ENCODE data around the gene ABCB8.
"Not testable (repeated sequence)": the region's sequence is repeated elsewhere in the genome, so short reads cannot be mapped to it uniquely, and the experiment has no call there.

Gene ABCB8

DNA sequence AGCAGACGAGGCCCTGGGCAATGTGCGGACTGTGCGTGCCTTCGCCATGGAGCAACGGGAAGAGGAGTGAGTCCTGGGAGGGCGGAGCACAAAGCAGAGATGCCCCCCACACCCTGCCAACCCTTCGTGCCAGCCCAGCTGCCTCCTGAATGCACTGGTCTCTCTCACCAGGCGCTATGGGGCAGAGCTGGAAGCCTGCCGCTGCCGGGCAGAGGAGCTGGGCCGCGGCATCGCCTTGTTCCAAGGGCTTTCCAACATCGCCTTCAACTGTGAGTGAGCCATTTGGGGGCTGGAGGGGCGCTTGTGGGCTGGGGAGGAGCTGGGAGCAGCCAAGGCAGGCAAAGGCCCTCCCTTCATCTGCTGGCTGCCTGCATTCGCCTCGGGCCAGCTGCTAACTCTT is 7.7 kb downstream of the ABCB8 start:
- H3K4me3 ChIP-seq (ENCODE audit: low read depth, low read length): no peak overlapping the region
- no peak overlapping the region for H3K27ac ChIP-seq (ENCODE audit: low read depth, low read length)
- peaks cover 33% of the 10 kb centered on the region for H3K36me3 ChIP-seq (ENCODE audit: control insufficient read depth, insufficient read depth, low read length)
- peaks cover 18% of the 10 kb centered on the region; the same call in 1 of the 2 replicates for H3K4me1 ChIP-seq (ENCODE audit: control insufficient read depth, insufficient read depth, low read length)
- no peak overlapping the region for H3K9ac ChIP-seq (ENCODE audit: low read length)
- H3K9me3 ChIP-seq (ENCODE audit: control insufficient read depth, insufficient read depth, low read depth, low read length): no peaks in the 10 kb centered on the region
- H3K27me3 ChIP-seq (ENCODE audit: control insufficient read depth, insufficient read depth, low read length): no peaks in the 10 kb centered on the region

DNA sequence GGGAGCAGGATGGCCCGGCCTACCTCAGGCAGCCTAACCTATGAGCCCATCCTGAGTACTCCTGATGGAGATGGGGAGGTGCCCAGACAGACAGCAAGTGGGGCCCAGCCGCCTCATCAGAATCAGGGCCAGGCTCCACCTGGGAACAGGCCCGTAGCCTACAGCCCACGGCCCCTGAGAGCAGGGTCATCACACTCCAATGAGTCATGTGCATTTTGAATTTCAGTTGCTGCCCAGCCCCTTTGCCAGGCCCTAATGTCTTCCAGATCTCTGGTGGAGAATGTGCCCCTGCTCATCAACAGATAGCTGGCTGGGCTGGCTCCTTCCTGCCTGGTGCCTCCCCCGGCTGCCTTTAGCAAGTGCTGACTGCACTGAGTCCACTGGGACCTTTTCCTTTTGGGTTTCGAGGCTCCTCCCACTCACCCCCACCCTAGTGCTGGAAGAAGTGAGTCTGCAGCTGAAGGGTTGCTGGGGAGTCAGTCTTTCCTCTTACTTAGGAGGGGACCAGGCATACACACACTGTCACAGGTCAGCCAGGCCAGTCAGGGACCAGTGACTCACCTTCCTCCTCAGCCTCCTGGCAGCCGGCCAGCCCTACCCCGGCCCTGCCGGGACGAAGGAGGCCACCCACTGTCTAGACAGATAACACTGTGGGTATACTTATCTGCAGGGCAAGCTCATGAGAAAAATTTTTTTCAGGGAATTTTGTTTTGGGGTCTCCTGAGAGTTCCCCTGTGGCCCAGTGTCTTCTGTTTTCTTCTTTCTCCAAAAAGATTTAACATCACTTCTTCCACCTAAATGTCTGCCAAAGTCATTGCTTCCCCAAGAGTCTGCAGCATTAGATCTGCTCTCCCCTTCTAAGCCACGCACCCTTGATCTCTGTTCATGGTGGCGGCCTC is 10.9 kb downstream of the ABCB8 start:
- Histone ChIP-seq H3K4me1 (ENCODE audit: control insufficient read depth, insufficient read depth, low read length) (peaks cover 16% of the 10 kb centered on the region; the same call in 1 of the 2 replicates), H3K27ac (ENCODE audit: low read depth, low read length) (peak overlapping the region; percentile 51; the same call in 1 of the 2 replicates), H3K36me3 (ENCODE audit: control insufficient read depth, insufficient read depth, low read length) (peaks cover 40% of the 10 kb centered on the region), H3K4me3 (ENCODE audit: low read depth, low read length) (no peak overlapping the region), H3K27me3 (ENCODE audit: control insufficient read depth, insufficient read depth, low read length) (no peaks in the 10 kb centered on the region), H3K9ac (ENCODE audit: low read length) (peak overlapping the region; percentile 34), H3K9me3 (ENCODE audit: control insufficient read depth, insufficient read depth, low read depth, low read length) (no peaks in the 10 kb centered on the region)

DNA sequence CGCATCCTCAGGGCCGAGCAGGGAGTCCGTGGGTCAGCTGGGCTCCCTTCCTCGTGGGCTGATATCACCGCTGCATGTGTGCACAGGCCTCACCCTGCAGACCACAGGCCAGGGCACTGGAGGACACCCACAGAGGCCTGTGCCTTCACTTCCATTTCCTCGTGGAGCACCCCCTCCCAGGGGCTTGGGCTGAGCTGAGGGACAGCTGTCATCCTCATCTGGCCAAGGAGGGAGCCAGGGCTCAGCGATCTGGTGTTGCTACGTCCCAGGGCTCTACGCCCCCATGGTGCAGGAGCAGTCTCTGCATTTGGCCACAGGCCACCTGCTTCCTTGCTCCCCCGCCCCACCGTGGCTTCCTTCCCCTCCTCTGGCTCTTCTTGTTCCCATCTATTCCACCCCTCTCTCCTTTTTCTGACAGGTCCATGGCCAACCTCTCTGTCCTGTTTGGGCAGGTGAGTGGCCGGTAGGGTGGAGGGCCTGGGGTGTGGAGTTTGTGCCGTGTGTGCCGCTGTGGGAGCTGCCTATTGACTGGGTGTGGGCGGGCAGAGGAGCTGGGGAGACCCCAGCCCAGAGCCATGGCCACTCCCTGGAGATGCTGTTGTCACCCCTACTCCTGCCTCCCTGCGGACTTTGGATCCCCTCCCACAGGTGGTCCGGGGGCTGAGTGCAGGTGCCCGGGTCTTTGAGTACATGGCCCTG is 11.7 kb downstream of the ABCB8 start:
- H3K4me1 ChIP-seq (ENCODE audit: control insufficient read depth, insufficient read depth, low read length): peaks cover 16% of the 10 kb centered on the region; the same call in 1 of the 2 replicates
- no peaks in the 10 kb centered on the region for H3K9me3 ChIP-seq (ENCODE audit: control insufficient read depth, insufficient read depth, low read depth, low read length)
- H3K36me3 ChIP-seq (ENCODE audit: control insufficient read depth, insufficient read depth, low read length): peaks cover 39% of the 10 kb centered on the region
- H3K4me3 ChIP-seq (ENCODE audit: low read depth, low read length): no peak overlapping the region
- no peaks in the 10 kb centered on the region for H3K27me3 ChIP-seq (ENCODE audit: control insufficient read depth, insufficient read depth, low read length)
- no peak overlapping the region for H3K27ac ChIP-seq (ENCODE audit: low read depth, low read length)
- H3K9ac ChIP-seq (ENCODE audit: low read length): peak overlapping the region; percentile 13

DNA sequence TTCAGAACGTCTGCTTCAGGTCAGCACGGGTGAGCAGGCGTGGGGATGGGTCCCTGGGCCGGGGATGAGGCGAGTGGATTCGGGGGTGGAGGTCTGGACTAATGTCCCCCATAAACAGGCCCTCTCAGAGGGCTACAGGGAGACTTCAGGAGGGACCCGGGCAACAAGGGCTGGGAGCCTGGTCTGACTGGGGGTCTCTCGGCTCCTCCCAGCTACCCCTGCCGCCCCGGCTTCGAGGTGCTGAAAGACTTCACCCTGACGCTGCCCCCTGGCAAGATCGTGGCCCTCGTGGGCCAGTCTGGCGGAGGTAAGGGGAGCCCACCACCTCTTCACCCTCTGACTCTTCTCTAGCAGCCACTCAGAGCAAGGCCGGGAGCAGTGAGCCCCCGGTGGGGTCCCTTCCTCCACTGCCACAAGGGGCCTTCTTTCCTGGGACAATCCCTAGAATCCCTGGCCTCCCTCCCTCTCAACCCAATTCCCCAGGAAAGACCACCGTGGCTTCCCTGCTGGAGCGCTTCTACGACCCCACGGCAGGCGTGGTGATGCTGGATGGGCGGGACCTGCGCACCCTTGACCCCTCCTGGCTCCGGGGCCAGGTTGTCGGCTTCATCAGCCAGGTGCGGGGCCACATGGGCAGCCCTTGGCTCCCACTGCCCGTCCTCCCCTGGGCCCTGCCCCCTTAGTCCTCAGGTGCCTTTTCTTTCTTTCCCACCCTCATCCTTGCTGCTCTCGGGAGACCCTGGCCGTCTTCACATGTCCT is 12.5 kb downstream of the ABCB8 start:
- no peak overlapping the region for H3K27ac ChIP-seq (ENCODE audit: low read depth, low read length)
- H3K4me3 ChIP-seq (ENCODE audit: low read depth, low read length): no peak overlapping the region
- peaks cover 16% of the 10 kb centered on the region; the same call in 1 of the 2 replicates for H3K4me1 ChIP-seq (ENCODE audit: control insufficient read depth, insufficient read depth, low read length)
- H3K36me3 ChIP-seq (ENCODE audit: control insufficient read depth, insufficient read depth, low read length): peaks cover 35% of the 10 kb centered on the region
- H3K9ac ChIP-seq (ENCODE audit: low read length): no peak overlapping the region
- H3K9me3 ChIP-seq (ENCODE audit: control insufficient read depth, insufficient read depth, low read depth, low read length): no peaks in the 10 kb centered on the region
- no peaks in the 10 kb centered on the region for H3K27me3 ChIP-seq (ENCODE audit: control insufficient read depth, insufficient read depth, low read length)

DNA sequence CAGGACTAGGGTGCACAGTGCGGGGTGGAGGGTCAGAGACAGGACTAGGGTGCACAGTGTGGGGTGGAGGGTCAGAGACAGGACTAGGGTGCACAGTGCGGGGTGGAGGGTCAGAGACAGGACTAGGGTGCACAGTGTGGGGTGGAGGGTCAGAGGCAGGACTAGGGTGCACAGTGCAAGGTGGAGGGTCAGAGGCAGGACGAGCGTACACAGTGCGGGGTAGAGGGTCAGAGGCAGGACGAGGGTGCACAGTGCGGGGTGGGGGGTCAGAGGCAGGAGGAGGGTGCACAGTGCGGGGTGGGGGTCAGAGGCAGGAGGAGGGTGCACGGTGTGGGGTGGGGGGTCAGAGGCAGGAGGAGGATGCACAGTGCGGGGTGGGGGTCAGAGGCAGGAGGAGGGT is 15.2 kb downstream of the ABCB8 start:
- H3K9me3 ChIP-seq (ENCODE audit: control insufficient read depth, insufficient read depth, low read depth, low read length); H3K4me3 ChIP-seq (ENCODE audit: low read depth, low read length); H3K27me3 ChIP-seq (ENCODE audit: control insufficient read depth, insufficient read depth, low read length); H3K27ac ChIP-seq (ENCODE audit: low read depth, low read length); H3K9ac ChIP-seq (ENCODE audit: low read length): not testable (repeated sequence)
- Histone ChIP-seq H3K4me1 (ENCODE audit: control insufficient read depth, insufficient read depth, low read length) (peaks cover 16% of the 10 kb centered on the region; the same call in 1 of the 2 replicates), H3K36me3 (ENCODE audit: control insufficient read depth, insufficient read depth, low read length) (peaks cover 26% of the 10 kb centered on the region)

DNA sequence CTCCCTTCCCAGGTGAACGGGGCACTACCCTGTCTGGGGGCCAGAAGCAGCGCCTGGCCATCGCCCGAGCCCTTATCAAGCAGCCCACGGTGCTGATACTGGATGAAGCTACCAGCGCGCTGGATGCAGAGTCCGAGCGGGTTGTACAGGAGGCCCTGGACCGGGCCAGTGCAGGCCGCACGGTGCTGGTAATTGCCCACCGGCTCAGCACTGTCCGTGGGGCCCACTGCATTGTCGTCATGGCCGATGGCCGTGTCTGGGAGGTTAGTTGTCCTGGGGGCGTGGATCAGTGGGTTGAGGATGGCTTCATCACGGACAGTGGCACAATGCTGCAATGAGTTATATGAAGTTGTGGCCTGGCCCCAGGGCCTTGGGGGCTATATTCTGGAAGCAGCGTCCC is 15.7 kb downstream of the ABCB8 start:
- Histone ChIP-seq H3K9ac (ENCODE audit: low read length) (no peak overlapping the region), H3K9me3 (ENCODE audit: control insufficient read depth, insufficient read depth, low read depth, low read length) (no peaks in the 10 kb centered on the region), H3K36me3 (ENCODE audit: control insufficient read depth, insufficient read depth, low read length) (peaks cover 26% of the 10 kb centered on the region), H3K4me1 (ENCODE audit: control insufficient read depth, insufficient read depth, low read length) (peaks cover 11% of the 10 kb centered on the region; the same call in 1 of the 2 replicates), H3K27ac (ENCODE audit: low read depth, low read length) (no peak overlapping the region), H3K4me3 (ENCODE audit: low read depth, low read length) (no peak overlapping the region), H3K27me3 (ENCODE audit: control insufficient read depth, insufficient read depth, low read length) (no peaks in the 10 kb centered on the region; the same call in 1 of the 2 replicates)

DNA sequence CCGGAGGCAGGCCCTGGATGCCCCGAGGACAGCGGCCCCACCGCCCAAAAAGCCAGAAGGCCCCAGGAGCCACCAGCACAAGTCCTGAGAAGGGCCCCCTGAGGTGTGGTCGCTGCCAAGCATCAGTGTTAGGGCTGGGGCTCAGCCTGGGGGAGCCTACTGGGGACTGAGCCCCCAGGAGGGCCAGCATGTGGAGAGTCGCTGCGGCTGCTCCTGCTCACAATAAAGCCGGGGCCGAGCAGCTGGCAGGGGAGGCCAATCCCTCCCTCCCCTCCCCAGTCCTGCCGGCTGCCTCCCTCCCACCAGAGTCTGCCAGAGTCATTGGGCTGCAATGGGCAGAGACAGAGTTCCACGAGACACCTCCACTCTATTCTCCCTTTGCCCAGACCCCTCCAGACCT is 17.0 kb downstream of the ABCB8 start:
- H3K27ac ChIP-seq (ENCODE audit: low read depth, low read length): no peak overlapping the region
- no peak overlapping the region for H3K4me3 ChIP-seq (ENCODE audit: low read depth, low read length)
- H3K4me1 ChIP-seq (ENCODE audit: control insufficient read depth, insufficient read depth, low read length): no peaks in the 10 kb centered on the region
- peaks cover 10% of the 10 kb centered on the region for H3K27me3 ChIP-seq (ENCODE audit: control insufficient read depth, insufficient read depth, low read length)
- H3K36me3 ChIP-seq (ENCODE audit: control insufficient read depth, insufficient read depth, low read length): peaks cover 26% of the 10 kb centered on the region
- no peak overlapping the region for H3K9ac ChIP-seq (ENCODE audit: low read length)
- H3K9me3 ChIP-seq (ENCODE audit: control insufficient read depth, insufficient read depth, low read depth, low read length): no peaks in the 10 kb centered on the region

DNA sequence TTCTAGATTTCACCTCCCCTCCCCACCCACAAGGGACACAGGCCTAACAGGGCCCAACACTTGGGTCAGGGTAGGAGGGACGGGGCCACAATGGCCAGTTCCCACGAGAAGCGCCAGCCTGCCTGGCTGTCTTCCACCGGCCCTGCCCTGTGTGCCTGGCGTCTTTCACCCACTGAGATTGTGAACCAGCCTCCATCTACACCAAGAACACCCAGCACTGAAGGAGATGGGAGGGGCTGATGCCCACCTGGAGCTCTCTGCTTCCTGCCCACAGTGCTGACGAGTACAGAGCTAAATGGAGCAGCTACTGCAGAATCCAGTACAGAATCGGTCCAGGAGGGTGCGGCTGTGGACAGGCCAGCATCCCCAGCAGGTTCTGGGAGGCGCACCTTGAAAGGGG is 17.7 kb downstream of the ABCB8 start:
- H3K4me1 ChIP-seq (ENCODE audit: control insufficient read depth, insufficient read depth, low read length): 0 out of 2 replicates have a peak, but pooled peaks cover 2% of the 10 kb centered on the region
- no peak overlapping the region for H3K9ac ChIP-seq (ENCODE audit: low read length)
- H3K9me3 ChIP-seq (ENCODE audit: control insufficient read depth, insufficient read depth, low read depth, low read length): no peaks in the 10 kb centered on the region
- H3K27ac ChIP-seq (ENCODE audit: low read depth, low read length): no peak overlapping the region
- no peak overlapping the region for H3K4me3 ChIP-seq (ENCODE audit: low read depth, low read length)
- H3K36me3 ChIP-seq (ENCODE audit: control insufficient read depth, insufficient read depth, low read length): peaks cover 26% of the 10 kb centered on the region
- H3K27me3 ChIP-seq (ENCODE audit: control insufficient read depth, insufficient read depth, low read length): peaks cover 17% of the 10 kb centered on the region

DNA sequence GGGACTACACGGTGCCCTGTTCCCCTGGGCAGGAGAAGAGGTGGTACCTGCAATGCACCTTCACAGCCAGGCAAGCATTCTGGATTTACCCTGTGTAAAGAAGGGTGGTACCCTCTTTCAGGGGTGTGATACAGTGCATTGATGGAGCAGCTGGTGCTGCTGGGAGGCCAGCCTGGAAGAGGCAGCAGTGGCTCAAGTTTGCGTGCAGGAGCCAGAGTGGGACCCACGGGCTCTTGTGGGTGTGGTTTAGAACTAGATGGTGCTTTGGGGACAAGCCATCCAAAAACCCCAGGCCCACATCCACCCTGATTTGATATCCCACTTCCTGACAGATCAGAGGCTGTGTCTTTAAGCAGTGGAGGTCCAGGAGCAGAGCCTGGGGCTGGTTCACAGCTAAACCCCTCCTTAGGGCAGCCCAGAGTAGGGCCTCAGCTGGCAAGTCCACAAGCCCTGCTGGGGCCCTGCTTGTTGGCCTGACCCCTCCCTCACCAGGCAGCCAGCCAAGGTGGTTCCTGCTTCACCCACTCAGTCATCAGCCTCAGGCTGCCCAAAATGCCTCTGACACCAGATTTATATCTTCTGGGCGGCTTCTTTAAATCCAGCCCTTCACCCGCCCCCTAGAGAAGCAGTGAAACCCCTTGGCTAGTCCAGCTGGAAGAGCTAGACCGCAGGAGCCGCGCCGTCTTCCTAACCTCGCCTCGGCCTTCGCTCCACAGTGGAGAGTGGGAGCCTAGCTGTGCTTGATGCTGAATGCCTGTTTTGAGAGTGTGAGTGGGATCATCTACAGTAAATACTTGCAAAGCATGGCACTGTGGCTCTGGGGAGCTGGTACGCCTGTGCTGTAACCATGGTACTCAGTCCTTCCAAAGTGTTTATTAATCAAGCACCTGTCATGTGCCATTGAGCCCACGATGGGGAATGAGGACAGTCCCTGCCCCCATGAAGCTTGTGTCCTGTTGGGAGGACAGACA is 18.6 kb downstream of the ABCB8 start:
- H3K36me3 ChIP-seq (ENCODE audit: control insufficient read depth, insufficient read depth, low read length): peaks cover 26% of the 10 kb centered on the region
- H3K27me3 ChIP-seq (ENCODE audit: control insufficient read depth, insufficient read depth, low read length): peaks cover 22% of the 10 kb centered on the region
- H3K9ac ChIP-seq (ENCODE audit: low read length): no peak overlapping the region
- no peak overlapping the region for H3K4me3 ChIP-seq (ENCODE audit: low read depth, low read length)
- 0 out of 2 replicates have a peak, but pooled peaks cover 2% of the 10 kb centered on the region for H3K4me1 ChIP-seq (ENCODE audit: control insufficient read depth, insufficient read depth, low read length)
- H3K27ac ChIP-seq (ENCODE audit: low read depth, low read length): no peak overlapping the region
- no peaks in the 10 kb centered on the region for H3K9me3 ChIP-seq (ENCODE audit: control insufficient read depth, insufficient read depth, low read depth, low read length)

Data from HUES6 (cell line).